HepG2 (cell line): Measurements from ENCODE around the gene ICAM3. TPM values are rescaled to one million over a fixed set of nuclear protein-coding genes. Genes with fewer than 3 reads are reported as not detected.
A peak's percentile ranks its signal among the peaks of the same experiment; 100 is the strongest.

ENCODE experiments used
- FOXC1 ChIP-seq: sonication (generic); formaldehyde crosslinking; IDR thresholded peaks from 2 replicates; pipeline ENCODE4 v1.8.0; 2022; ENCODE audit warnings: mild to moderate bottlenecking, missing genetic modification reagents, borderline replicate concordance
- HNRNPL ChIP-seq: fragments of 200-400 bp; formaldehyde crosslinking; IDR thresholded peaks from 2 replicates; pipeline ENCODE4 v1.6.1; 2017; ENCODE audit warnings: mild to moderate bottlenecking, low read depth, low read length
- MAFK ChIP-seq, 2 experiments: IDR thresholded peaks in 1 of 2; conservative IDR thresholded peaks in 1 of 2; 2 replicates each; pipeline ENCODE4 v1.6.1; 2011; ENCODE audit warnings: improper control_type of control experiment in 2 of 2, low read length in 2 of 2
- MBD4 ChIP-seq: IDR thresholded peaks from 2 replicates; pipeline ENCODE4 v1.6.1; 2012; ENCODE audit warnings: low read length, inconsistent platforms, borderline replicate concordance
- NBN ChIP-seq: fragments of 450-650 bp; conservative IDR thresholded peaks from 2 replicates; pipeline ENCODE4 v1.6.1; 2017
- SSRP1 ChIP-seq: IDR thresholded peaks from 2 replicates; pipeline ENCODE4 v1.6.1; 2016; ENCODE audit warnings: control low read depth
- SYNCRIP ChIP-seq: fragments of 200-400 bp; formaldehyde crosslinking; IDR thresholded peaks from 2 replicates; pipeline ENCODE4 v1.6.1; 2018; ENCODE audit warnings: mild to moderate bottlenecking, low read depth, low read length; ENCODE audit not compliant: insufficient read depth
- ZFP37 ChIP-seq: sonication (generic); formaldehyde crosslinking; IDR thresholded peaks from 2 replicates; pipeline ENCODE4 v1.4.0; 2020; ENCODE audit warnings: missing genetic modification reagents, borderline replicate concordance
- ZNF205 ChIP-seq: IDR thresholded peaks from 2 replicates; pipeline ENCODE4 v1.6.1; 2018; ENCODE audit warnings: missing biosample characterization, missing genetic modification reagents
- ZNF343 ChIP-seq: sonication (generic); formaldehyde crosslinking; IDR thresholded peaks from 2 replicates; pipeline ENCODE4 v1.4.0; 2020; ENCODE audit warnings: mild to moderate bottlenecking, missing genetic modification reagents
- ZNF451 ChIP-seq: sonication (generic); formaldehyde crosslinking; IDR thresholded peaks from 2 replicates; pipeline ENCODE4 v1.5.0; 2020; ENCODE audit warnings: mild to moderate bottlenecking, missing genetic modification reagents
- ZNF570 ChIP-seq: sonication (generic); formaldehyde crosslinking; IDR thresholded peaks from 2 replicates; pipeline ENCODE4 v1.4.0; 2020; ENCODE audit warnings: mild to moderate bottlenecking, missing genetic modification reagents, borderline replicate concordance
- ZNF605 ChIP-seq: sonication (generic); formaldehyde crosslinking; IDR thresholded peaks from 2 replicates; pipeline ENCODE4 v1.8.0; 2022; ENCODE audit warnings: mild to moderate bottlenecking, missing genetic modification reagents
- ZNF841 ChIP-seq: sonication (generic); formaldehyde crosslinking; IDR thresholded peaks from 2 replicates; pipeline ENCODE4 v1.8.1; 2023; ENCODE audit warnings: missing genetic modification reagents, borderline replicate concordance
- ZSCAN31 ChIP-seq: sonication (generic); formaldehyde crosslinking; IDR thresholded peaks from 2 replicates; pipeline ENCODE4 v1.5.0; 2020; ENCODE audit warnings: low read depth, mild to moderate bottlenecking, missing genetic modification reagents
- polyA plus RNA-seq, 8 experiments: library from polyadenylated mRNA; depleted of rRNA in 3 of 8; stranded (reverse) in 7 of 8; unstranded in 1 of 8; fragments of >200 nt; fragmentation: Illumina TruSeq in 4 of 8; extraction: Trizol in 4 of 8; gene quantifications; 2 replicates each; pipeline versions ENCODE4 v1.2.1 to v1.2.3, GENCODE V29; 2011 to 2016; ENCODE audit warnings: low read depth in 4 of 8, missing spikeins in 1 of 8, mixed read lengths in 1 of 8; ENCODE audit not compliant: insufficient read depth in 1 of 8
- total RNA-seq, 5 experiments: library from RNA; depleted of rRNA; stranded (reverse); fragments of >200 nt; fragmentation: Illumina TruSeq; extraction: Trizol; gene quantifications; 2 replicates each; pipeline ENCODE4 v1.2.3, GENCODE V29; 2016; ENCODE audit warnings: low read depth in 1 of 5
- TF ChIP-seq, protein P1 (sequence below): sonication (generic); formaldehyde crosslinking; IDR thresholded peaks from 2 replicates; pipeline ENCODE4 v1.8.0; 2022; ENCODE audit warnings: low read depth, missing genetic modification reagents
- TF ChIP-seq, protein P2 (sequence below): sonication (generic); formaldehyde crosslinking; IDR thresholded peaks from 2 replicates; pipeline ENCODE4 v1.4.0; 2020; ENCODE audit warnings: missing genetic modification reagents
- TF ChIP-seq, protein P3 (sequence below): sonication (generic); formaldehyde crosslinking; IDR thresholded peaks from 2 replicates; pipeline ENCODE4 v1.5.0; 2020; ENCODE audit warnings: missing genetic modification reagents
- TF ChIP-seq, protein P4 (sequence below): sonication (generic); formaldehyde crosslinking; IDR thresholded peaks from 2 replicates; pipeline ENCODE4 v1.4.0; 2020; ENCODE audit warnings: mild to moderate bottlenecking, missing genetic modification reagents, borderline replicate concordance
- TF ChIP-seq, protein P5 (sequence below): IDR thresholded peaks from 2 replicates; pipeline ENCODE4 v1.6.1; 2018; ENCODE audit warnings: missing genetic modification reagents, mild to moderate bottlenecking, missing compliant biosample characterization

ICAM3 gene
- total and polyA plus RNA-seq, 2 of the 13 experiments (the other 11 are each of a cell fraction or from before 2014, with no cell fraction given): 14.1 to 21.0 TPM

DNA sequence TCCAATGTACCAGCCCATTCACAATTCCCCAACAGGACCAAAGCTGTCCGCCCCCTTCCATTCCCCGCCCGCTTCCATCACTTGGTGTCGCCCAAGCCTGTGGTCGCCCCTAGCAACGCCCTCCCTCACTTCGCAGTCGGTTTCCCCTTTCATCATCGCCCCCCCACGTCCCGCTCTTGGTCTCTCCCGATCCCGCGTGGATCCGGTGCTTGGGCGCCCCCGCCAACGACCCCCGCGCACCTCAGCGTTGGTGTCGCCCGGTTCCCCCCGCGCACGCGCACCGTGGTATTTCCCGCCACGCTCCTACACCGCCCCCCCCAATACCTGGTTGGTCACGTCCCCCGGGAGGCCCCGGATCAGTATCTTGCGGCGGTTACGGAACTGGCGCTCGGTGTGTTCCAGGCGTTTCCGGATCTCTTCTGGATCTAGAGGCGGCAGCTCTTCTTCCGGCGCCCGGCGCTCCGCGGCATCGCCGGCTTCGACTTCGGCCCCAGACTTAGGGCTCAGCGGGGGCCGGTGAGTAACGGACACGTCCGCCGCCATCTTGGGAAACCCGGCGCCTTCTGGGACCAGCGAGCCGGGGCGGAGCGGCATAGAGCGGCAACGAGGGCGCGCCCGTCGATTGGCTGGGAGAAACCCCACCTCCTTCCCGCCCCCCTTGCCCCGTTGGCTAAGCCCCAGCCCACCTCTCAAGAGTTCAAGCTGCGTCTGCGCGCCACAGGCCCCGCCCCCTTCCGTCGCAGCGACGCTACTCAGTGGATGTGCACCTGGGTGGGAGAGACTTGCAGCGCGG lies 6.3 kb downstream of the ICAM3 start, which contains the start of gene RAVER1 (continued):
- TF ChIP-seq, protein P1, sequence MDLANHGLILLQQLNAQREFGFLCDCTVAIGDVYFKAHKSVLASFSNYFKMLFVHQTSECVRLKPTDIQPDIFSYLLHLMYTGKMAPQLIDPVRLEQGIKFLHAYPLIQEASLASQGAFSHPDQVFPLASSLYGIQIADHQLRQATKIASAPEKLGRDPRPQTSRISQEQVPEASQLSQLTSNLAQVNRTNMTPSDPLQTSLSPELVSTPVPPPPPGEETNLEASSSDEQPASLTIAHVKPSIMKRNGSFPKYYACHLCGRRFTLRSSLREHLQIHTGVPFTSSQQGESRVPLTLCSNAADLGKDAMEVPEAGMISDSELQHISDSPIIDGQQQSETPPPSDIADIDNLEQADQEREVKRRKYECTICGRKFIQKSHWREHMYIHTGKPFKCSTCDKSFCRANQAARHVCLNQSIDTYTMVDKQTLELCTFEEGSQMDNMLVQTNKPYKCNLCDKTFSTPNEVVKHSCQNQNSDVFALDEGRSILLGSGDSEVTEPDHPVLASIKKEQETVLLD (CRISPR knock-in tag): no peak
- peak; percentile 47; the same call in 1 of the 2 replicates for TF ChIP-seq ZNF605 (CRISPR knock-in tag)
- TF ChIP-seq ZNF570: no peak
- TF ChIP-seq, protein P2, sequence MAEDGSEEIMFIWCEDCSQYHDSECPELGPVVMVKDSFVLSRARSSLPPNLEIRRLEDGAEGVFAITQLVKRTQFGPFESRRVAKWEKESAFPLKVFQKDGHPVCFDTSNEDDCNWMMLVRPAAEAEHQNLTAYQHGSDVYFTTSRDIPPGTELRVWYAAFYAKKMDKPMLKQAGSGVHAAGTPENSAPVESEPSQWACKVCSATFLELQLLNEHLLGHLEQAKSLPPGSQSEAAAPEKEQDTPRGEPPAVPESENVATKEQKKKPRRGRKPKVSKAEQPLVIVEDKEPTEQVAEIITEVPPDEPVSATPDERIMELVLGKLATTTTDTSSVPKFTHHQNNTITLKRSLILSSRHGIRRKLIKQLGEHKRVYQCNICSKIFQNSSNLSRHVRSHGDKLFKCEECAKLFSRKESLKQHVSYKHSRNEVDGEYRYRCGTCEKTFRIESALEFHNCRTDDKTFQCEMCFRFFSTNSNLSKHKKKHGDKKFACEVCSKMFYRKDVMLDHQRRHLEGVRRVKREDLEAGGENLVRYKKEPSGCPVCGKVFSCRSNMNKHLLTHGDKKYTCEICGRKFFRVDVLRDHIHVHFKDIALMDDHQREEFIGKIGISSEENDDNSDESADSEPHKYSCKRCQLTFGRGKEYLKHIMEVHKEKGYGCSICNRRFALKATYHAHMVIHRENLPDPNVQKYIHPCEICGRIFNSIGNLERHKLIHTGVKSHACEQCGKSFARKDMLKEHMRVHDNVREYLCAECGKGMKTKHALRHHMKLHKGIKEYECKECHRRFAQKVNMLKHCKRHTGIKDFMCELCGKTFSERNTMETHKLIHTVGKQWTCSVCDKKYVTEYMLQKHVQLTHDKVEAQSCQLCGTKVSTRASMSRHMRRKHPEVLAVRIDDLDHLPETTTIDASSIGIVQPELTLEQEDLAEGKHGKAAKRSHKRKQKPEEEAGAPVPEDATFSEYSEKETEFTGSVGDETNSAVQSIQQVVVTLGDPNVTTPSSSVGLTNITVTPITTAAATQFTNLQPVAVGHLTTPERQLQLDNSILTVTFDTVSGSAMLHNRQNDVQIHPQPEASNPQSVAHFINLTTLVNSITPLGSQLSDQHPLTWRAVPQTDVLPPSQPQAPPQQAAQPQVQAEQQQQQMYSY: no peak
- peak; percentile 69; the same call in 1 of the 2 replicates for TF ChIP-seq ZSCAN31 (CRISPR knock-in tag)
- TF ChIP-seq, protein P3, sequence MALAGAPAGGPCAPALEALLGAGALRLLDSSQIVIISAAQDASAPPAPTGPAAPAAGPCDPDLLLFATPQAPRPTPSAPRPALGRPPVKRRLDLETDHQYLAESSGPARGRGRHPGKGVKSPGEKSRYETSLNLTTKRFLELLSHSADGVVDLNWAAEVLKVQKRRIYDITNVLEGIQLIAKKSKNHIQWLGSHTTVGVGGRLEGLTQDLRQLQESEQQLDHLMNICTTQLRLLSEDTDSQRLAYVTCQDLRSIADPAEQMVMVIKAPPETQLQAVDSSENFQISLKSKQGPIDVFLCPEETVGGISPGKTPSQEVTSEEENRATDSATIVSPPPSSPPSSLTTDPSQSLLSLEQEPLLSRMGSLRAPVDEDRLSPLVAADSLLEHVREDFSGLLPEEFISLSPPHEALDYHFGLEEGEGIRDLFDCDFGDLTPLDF: peak; percentile 54; the same call in 1 of the 2 replicates
- TF ChIP-seq MBD4: no peak
- no peak for TF ChIP-seq ZFP37 (CRISPR knock-in tag)
- no peak for TF ChIP-seq ZNF841 (CRISPR knock-in tag)
- TF ChIP-seq HNRNPL: peak; percentile 57; the same call in 1 of the 2 replicates
- no peak for TF ChIP-seq SYNCRIP
- peak; percentile 92; the same call in 1 of the 2 replicates for TF ChIP-seq ZNF343 (CRISPR knock-in tag)
- TF ChIP-seq ZNF205: 0 out of 2 replicates have a peak, but pooled peaks have one; percentile 29
- TF ChIP-seq NBN: no peak
- TF ChIP-seq MAFK (conservative IDR thresholded peaks at IDR 0.05 in 1 of 2, IDR thresholded peaks at IDR 0.05 in 1 of 2; ENCODE audit: low read length in 2 of 2): no peak
- TF ChIP-seq, protein P4, sequence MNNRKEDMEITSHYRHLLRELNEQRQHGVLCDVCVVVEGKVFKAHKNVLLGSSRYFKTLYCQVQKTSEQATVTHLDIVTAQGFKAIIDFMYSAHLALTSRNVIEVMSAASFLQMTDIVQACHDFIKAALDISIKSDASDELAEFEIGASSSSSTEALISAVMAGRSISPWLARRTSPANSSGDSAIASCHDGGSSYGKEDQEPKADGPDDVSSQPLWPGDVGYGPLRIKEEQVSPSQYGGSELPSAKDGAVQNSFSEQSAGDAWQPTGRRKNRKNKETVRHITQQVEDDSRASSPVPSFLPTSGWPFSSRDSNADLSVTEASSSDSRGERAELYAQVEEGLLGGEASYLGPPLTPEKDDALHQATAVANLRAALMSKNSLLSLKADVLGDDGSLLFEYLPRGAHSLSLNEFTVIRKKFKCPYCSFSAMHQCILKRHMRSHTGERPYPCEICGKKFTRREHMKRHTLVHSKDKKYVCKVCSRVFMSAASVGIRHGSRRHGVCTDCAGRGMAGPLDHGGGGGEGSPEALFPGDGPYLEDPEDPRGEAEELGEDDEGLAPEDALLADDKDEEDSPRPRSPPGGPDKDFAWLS: peak; percentile 82; the same call in 1 of the 2 replicates
- TF ChIP-seq, protein P5, sequence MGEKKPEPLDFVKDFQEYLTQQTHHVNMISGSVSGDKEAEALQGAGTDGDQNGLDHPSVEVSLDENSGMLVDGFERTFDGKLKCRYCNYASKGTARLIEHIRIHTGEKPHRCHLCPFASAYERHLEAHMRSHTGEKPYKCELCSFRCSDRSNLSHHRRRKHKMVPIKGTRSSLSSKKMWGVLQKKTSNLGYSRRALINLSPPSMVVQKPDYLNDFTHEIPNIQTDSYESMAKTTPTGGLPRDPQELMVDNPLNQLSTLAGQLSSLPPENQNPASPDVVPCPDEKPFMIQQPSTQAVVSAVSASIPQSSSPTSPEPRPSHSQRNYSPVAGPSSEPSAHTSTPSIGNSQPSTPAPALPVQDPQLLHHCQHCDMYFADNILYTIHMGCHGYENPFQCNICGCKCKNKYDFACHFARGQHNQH: 0 out of 2 replicates have a peak, but pooled peaks have one; percentile 15
- TF ChIP-seq SSRP1 (CRISPR knock-in tag): no peak
- TF ChIP-seq FOXC1 (CRISPR knock-in tag): peak; percentile 84; the same call in 1 of the 2 replicates
- TF ChIP-seq ZNF451 (CRISPR knock-in tag): peak; percentile 13; the same call in 1 of the 2 replicates
